ENCODE measurements around the gene EIF5.

Gene EIF5

GRCh38 chr14:103339561-103339960 lies 5.5 kb downstream of the EIF5 start:
- no peak for DNase-seq (ENCODE audit: low read depth)
- H3K4me3 ChIP-seq (ENCODE audit: low read length): no peak overlapping the region
- TF ChIP-seq, protein P1, sequence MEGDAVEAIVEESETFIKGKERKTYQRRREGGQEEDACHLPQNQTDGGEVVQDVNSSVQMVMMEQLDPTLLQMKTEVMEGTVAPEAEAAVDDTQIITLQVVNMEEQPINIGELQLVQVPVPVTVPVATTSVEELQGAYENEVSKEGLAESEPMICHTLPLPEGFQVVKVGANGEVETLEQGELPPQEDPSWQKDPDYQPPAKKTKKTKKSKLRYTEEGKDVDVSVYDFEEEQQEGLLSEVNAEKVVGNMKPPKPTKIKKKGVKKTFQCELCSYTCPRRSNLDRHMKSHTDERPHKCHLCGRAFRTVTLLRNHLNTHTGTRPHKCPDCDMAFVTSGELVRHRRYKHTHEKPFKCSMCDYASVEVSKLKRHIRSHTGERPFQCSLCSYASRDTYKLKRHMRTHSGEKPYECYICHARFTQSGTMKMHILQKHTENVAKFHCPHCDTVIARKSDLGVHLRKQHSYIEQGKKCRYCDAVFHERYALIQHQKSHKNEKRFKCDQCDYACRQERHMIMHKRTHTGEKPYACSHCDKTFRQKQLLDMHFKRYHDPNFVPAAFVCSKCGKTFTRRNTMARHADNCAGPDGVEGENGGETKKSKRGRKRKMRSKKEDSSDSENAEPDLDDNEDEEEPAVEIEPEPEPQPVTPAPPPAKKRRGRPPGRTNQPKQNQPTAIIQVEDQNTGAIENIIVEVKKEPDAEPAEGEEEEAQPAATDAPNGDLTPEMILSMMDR (IDR thresholded peaks at IDR 0.05; ENCODE audit: insufficient read depth, low read depth, low read length, missing control alignments): no peak

DNA sequence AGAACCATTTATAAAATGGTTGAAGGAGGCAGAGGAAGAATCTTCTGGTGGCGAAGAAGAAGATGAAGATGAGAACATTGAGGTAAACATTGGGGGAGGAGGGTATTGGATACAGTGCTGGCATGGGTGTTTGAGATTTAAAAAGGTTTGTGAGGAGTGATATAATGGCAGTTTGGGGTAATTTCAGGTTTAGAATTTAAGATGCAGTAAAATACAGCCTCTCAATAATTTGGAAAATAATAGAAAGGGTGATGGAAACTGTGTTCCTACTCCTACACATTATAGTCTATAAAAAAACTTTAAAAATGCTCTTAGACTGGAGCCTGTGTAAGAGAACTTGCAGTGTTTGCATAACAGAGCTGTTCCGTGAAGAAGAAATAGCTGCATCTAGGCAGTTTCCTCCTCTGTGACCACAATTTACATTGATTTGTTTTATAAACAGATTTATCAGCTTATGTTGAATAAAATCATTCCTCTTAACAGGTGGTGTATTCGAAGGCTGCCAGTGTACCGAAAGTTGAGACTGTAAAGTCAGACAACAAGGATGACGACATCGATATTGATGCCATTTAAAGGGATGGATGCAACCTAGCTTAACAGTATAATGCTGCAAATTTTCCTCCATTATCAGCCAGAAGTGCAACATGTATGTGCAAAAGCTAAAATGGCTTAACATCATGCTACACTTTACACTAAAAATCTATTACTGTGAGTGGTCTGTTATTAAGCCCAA lies 6.6 kb downstream of the EIF5 start:
- DNase-seq (ENCODE audit: low read depth): no peak
- TF ChIP-seq, protein P1 (IDR thresholded peaks at IDR 0.05; ENCODE audit: insufficient read depth, low read depth, low read length, missing control alignments): no peak
- H3K4me3 ChIP-seq (ENCODE audit: low read length): no peak overlapping the region

GRCh38 chr14:103341250-103342129 lies 7.5 kb downstream of the EIF5 start:
- TF ChIP-seq, protein P1 (IDR thresholded peaks at IDR 0.05; ENCODE audit: insufficient read depth, low read depth, low read length, missing control alignments): no peak
- H3K4me3 ChIP-seq (ENCODE audit: low read length): no peak overlapping the region
- DNase-seq (ENCODE audit: low read depth): no peak

- TF ChIP-seq, protein P1 (IDR thresholded peaks at IDR 0.05; ENCODE audit: insufficient read depth, low read depth, low read length, missing control alignments): no peak
- no peak for DNase-seq (ENCODE audit: low read depth)
These were observed 9.3 kb downstream of the EIF5 start for GRCh38 chr14:103343164-103343879.

DNA sequence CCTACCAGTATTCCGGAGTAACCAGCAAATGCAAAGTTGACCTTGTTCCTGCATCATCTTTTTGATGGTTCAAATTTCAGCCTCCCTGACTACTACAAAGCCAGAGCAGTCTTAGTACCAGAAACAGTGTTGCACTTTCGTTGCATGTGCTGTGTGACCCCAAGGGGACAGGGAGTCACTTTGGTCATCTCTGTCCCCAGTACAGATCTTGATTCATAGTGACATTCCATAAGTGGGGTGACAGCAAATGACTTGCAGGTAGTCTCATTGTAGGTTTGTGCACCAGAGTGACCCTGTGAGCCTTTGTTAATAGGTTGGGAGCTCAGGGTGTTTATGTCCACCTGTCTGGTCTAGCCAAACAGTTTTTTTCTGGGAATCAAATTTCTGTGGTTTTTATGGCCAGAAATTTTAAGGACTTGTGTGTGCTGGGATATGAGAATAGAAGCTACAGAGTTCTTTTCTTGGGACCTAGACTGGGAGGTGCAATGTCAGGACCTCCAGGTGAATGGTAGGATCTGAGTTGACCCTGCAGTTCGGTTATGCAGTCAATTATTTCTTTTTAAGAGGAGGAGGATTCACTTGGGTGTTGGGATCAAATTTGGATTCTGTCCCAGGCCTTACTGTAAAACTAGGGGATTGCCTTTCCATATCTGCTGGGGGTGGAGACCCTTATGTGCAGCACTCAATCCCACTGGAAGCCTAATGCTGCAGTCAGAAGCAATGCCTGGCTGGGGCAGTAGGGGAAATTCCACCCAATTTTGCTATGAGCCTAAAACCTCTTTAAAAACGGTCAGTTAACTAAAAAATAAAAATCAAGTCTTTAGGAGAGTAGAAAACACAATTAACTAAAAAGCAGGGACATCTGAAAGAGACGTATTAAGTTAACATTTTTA lies 10.1 kb downstream of the EIF5 start:
- TF ChIP-seq, protein P1 (IDR thresholded peaks at IDR 0.05; ENCODE audit: insufficient read depth, low read depth, low read length, missing control alignments): no peak
- DNase-seq (ENCODE audit: low read depth): no peak
- no peak overlapping the region for H3K4me3 ChIP-seq (ENCODE audit: low read length)

More at GRCh38 chr14:103343164-103343879, 9.3 kb downstream of the EIF5 start:
- H3K4me3 ChIP-seq (ENCODE audit: low read length): no peak overlapping the region

DNA sequence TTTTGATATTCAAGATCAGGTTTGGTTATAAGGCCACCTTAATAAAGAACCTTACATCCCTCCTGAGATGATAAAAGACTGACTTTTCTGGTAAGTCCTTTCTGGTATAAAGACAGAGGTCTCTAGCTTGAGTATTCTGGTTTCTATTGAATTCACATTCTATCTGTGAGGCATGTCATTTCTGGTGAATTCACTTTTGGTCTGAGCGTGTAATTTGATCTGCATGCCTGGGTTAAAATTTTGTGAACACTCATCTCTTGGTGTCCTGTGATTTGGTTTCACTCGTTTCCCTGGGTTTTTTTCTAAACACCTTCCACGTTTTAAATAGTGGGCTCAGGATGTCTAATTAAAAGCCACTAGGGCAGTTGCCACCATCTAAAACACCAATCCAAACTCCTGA lies 12.2 kb downstream of the EIF5 start:
- H3K4me3 ChIP-seq (ENCODE audit: low read length): no peak overlapping the region
- no peak for DNase-seq (ENCODE audit: low read depth)
- TF ChIP-seq, protein P1 (IDR thresholded peaks at IDR 0.05; ENCODE audit: insufficient read depth, low read depth, low read length, missing control alignments): no peak

Measured in epithelial cell of esophagus (primary cell).